ENCODE measurements around the gene ARHGAP32.
A peak's percentile ranks its signal among the peaks of the same experiment; 100 is the strongest.

Gene ARHGAP32

DNA sequence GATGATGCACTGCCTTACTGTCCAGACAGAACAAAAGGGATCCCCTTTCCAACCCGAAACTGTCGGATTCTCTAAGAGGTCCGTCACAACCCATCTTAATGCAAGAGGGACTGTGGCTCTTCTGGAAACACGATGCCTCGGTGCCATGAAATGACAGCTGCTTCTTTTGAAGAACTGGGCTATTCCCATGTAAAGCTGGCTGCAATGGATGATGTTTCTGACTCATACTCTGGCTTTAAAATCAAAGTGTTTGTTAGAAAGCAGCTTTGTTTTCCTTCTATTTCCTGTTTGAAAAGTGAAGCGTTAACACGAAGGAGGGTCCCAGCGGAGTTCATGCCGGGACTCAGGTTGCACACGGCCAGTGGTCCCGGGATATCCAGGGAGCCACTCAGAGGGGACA, 252.5 kb downstream of the ARHGAP32 start:
- FAIRE-seq = no peak
- DNase-seq (ENCODE audit: extremely low spot score, insufficient read length, low read depth) = no peak

DNA sequence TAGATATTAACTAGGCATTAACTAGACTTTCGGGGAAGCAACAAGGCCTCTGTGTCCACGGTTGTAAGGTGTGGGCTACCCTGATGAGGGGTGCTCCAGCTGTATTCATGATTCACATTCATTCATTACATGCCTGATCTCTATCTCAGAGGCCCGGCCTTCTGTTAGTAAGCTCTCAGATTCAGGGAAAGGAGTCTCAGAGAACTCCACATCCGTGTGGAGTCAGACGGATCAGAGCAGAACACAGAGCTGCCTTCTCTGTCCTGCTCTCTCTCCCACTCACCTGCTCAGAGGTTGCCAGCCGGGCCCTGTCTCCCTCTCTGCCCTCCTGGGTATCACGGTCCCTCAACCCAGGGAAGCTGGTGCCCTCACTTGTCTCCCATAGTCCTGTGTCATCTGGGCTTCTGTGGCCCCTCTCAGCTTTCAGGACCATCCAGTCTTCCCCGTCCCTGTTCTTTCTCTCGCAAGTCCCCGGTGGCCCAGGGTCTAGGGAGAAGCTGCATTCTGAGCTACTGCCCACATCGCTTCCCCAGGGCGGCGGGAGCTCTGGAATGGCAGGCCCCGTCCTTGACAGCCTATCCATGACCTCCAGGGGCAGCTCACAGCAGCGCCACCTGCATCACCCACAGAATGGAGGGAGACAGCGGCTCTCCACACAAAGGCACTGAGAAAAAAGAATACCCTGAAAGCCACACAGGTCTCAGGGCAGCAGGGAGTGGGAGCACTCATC, 253.8 kb downstream of the ARHGAP32 start:
- FAIRE-seq (no peak), DNase-seq (ENCODE audit: extremely low spot score, insufficient read length, low read depth) (no peak)

DNA sequence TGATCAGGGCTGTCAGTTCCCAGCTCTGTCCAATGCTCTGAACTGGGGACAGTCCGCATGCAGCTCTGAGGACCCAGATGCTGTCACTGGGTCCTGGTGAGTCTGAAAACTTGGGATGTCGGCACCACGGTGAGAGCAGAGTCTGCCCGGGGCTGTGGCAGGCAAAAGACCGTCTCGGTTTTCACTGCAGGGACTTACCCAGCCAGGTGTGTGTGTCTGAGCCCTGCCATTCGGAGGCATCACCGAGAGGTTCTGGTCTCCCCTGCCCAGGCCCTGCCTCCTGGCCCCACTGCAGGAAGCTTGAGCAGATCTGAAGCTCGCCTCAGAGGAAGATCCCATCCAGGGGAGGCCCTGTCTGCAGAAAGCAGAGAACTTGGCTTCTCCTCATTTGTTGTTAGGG, 254.6 kb downstream of the ARHGAP32 start:
- FAIRE-seq (no peak), DNase-seq (ENCODE audit: extremely low spot score, insufficient read length, low read depth) (no peak)

DNA sequence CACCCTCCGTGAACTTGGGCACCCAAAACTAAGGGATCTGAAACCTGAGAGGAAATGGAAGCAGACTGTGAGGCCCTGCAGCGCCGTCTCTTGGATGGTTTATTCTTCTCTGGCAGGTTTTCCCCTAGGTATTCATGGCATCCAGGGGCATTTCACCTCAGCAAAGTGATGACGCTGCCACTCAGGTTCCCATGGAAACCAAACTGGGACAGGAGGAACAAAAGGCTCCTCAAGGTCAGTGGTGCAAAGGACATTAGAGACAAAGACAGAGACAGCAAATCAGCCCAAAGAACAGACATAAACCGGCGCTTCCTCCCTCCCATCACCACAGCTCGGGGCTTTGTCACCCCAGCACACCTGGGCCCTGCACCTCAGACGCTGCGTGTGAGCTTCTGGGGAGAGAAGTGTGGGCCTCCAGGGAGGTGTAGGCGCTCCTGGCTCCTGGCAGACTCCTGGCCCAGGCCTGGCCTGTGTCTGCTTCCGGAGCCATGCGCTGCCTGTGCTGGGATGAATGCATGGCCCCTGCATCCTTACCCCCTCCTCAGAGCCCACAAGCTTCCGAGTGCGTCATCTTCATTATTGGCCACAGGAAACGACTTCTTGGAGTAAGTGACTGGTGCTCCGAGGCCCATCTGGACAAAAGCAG, 255.4 kb downstream of the ARHGAP32 start:
- no peak for DNase-seq (ENCODE audit: extremely low spot score, insufficient read length, low read depth)
- no peak for FAIRE-seq

DNA sequence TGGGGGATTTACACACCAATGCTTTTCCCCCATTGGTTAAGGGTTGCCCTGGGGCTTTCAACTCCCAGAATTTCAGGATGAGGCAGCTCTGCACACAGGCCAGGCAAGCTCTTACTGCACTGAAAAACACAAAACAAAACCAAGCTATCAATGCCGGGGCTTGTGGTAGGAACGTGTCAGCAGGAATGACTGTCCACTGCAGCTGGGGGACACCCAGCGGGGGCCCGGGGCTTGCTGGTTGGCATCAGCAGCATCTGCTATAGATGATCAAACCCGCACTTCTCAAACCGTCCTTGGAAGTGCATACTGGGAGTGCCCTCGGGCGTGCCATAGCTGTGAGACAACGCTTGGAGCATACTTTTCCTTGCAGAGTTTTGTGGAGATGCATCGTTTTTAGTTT, 257.2 kb downstream of the ARHGAP32 start:
- FAIRE-seq (no peak), DNase-seq (ENCODE audit: extremely low spot score, insufficient read length, low read depth) (no peak)

DNA sequence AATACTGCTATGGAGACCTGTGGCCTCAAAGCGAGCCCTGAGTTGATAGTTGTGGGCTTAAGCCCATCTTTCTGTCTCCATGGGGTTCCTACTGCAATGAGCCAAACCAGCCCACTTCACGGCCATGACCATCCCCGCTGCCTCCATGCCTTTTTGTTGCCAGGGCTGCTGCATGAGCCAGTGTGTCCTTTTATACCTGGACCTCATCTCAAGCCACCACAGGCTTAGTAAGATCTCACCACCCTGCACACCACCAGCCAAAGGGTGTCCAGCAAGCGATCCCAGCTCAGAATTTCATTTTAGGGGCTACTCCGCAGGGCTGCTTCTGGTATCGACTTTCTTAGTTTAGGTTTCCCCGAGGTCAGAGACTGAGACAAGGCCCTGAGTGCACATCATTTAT, 257.8 kb downstream of the ARHGAP32 start:
- no peak for FAIRE-seq

DNA sequence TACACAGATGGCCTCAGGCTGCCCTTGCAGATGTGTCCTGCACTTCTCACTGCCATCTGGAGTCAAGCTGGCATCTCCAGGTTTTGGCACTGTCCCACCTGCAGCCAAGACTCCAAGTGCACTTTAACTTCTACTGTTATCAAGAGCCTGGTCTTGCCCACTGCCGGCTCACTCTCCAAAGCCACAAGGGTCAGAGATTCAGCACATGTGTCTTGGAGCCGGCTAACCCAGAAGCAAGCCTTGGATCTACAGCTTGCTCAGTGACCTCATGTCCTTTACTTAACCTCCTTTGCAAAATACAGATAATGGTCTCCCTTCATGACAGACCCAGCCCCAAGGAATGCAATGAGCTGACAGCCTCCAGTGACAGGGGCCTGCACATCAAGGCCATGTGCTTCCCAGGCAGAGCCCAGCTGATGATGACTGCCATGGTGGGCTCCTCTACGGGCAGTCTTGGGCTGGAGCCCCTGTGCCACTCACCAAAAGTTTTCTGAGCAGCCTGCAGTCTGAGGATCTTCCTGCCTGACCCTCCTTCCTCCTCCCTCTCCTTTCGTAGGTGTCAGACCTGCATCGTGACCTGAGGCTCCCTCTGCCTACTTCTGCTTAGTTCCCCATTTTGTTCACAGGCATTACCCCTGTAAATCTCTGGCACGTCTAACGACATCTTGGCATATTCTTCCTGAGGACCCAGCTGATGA, 258.5 kb downstream of the ARHGAP32 start:
- no peak for DNase-seq (ENCODE audit: extremely low spot score, insufficient read length, low read depth)
- no peak for FAIRE-seq

More for the DNA sequence above, 257.8 kb downstream of the ARHGAP32 start:
- no peak for DNase-seq (ENCODE audit: extremely low spot score, insufficient read length, low read depth)

DNA sequence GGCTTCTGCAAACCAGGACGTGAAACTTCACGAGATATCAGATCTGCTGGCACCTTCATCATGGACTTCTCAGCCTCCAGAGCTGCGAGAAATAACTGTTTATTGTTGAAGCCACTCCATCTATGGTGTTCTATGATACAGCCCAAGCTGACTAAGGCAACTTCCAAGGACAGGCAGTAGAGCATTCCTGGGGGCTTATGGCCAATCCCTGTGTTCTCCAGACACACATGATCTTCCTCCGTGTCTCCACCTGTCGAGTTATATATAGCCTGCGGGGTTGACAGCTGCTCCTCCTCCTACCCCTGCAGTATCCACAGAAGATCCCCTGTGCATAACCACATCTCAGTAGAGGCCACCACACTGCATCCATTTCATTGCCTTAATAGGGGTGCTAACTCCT, 260.5 kb downstream of the ARHGAP32 start:
- no peak for FAIRE-seq

DNA sequence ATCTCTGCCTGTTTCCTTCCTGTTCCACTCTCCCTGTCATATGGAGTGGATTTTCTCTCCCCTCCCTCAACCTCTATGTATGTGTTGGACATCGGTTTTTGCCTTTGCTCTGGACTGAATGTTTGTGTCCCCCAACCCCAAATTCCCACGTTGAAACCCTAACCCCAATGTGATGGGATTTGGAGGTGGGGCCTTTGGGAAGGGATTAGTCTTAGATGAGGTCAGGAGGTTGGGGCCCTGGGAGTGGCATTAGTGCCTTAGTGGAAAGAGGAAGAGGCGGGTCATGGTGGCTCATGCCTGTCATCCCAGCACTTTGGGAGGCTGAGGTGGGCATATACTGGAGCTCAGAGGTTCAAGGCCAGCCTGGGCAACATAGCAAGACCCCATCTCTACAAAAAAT, 261.1 kb downstream of the ARHGAP32 start:
- FAIRE-seq (no peak), DNase-seq (ENCODE audit: extremely low spot score, insufficient read length, low read depth) (no peak)

More for the DNA sequence above, 260.5 kb downstream of the ARHGAP32 start:
- no peak for DNase-seq (ENCODE audit: extremely low spot score, insufficient read length, low read depth)

DNA sequence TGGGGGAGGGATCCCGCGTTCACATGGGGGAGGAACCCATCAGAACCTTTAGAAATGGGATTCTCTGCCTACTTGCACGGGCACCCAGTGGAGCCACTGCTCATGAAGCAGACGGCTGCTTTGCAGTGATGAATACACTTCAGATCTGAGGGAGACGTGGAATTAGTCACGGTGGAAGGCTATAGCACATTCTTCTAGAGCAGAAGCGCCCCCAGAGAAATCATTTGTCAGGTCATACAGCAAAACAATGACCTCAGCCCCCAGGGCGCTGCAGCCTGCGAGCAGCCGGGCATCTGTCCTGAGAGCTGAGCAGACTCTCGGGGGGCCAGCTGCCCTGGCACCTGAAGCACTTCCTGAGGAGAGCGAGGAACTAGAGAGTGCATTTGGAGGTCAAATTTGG, 262.1 kb downstream of the ARHGAP32 start:
- FAIRE-seq (no peak), DNase-seq (ENCODE audit: extremely low spot score, insufficient read length, low read depth) (no peak)

DNA sequence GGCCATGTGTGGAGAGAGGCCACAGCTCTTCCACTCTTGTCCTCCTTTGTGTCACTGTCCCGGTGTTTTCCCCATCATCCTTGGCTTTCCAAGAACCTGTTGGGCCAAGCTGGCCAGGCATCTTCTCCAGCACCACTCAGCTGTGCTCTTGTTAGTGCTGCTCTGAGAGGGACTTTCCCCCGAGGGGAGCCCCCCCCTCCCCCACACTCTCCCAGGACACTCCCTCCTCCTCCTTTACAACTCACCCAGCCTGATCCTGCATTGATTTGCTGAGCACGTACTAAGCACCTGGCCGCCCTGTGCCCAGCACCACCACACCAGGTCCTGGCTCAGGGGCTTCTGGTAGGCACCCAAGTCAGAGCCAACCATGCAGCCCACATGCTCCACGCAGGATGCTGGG, 262.7 kb downstream of the ARHGAP32 start:
- FAIRE-seq (no peak), DNase-seq (ENCODE audit: extremely low spot score, insufficient read length, low read depth) (no peak)

DNA sequence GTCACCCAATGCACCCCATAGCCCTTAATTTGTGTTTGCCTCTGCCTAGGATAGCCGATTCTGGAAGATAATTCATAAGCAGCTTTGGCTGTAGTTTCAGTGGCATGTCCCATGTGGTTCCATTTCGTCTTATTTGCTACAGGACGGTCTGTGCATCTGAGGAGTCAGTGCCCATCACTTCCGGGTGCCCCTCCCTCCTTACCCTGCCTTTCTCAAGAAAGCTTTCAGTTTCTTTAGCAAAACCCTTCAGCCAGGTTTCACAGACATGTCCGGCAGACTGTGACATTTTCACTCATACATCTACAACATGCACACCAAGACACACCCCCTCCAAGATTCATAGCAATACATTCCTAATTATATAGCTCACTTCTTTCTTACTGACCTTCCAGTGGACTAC, 263.7 kb downstream of the ARHGAP32 start:
- FAIRE-seq (peak; percentile 93), DNase-seq (ENCODE audit: extremely low spot score, insufficient read length, low read depth) (peak; percentile 72)

DNA sequence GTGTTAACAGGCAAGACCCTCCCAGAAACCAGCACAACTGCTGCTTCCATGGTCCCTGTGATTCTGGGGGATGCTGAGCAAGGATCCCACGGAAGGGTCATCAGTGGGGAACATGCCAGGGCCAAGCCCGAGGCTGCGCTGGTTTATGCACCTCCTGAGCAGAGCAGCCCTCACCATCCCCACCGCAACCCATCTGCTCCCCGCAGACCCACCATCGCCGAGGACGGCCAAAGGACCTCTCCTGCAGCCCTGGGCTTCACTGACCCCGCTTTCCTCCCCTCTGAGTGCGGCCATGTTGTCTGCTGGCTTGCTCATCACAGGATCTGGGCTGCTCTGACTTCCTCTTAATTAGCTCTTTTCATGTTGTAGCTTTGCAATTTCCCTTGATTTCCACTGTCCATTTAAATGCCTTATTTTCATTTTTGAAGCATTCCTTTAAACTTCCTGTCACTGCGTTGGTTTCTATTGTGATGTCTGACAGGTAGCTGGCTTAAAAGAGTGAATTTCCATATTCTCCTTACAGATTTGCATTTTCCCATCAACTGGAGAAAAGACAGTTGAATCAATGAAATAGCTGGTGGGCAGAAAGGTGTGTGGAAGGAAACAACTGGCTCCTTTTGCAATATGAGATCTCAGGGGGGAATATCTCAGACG, 264.3 kb downstream of the ARHGAP32 start:
- no peak for DNase-seq (ENCODE audit: extremely low spot score, insufficient read length, low read depth)
- no peak for FAIRE-seq

DNA sequence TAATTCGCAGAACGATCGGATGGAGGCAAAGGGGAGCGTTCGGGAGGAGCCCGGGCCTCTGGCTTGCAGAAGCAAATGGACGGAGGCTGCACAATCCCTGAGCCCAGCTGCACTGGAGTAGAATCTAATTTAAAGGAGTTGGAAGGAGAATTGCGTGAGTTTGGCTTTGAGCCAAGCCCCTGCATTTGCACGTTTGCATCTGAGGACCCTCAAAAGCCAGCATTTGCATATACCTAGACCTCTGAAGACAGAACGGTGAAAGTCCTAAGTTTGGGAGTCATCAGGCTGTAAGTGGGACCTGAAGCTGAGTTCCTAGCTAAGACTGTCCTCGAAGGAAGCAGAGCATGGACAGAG, 265.0 kb downstream of the ARHGAP32 start:
- FAIRE-seq = no peak
- no peak for DNase-seq (ENCODE audit: extremely low spot score, insufficient read length, low read depth)

DNA sequence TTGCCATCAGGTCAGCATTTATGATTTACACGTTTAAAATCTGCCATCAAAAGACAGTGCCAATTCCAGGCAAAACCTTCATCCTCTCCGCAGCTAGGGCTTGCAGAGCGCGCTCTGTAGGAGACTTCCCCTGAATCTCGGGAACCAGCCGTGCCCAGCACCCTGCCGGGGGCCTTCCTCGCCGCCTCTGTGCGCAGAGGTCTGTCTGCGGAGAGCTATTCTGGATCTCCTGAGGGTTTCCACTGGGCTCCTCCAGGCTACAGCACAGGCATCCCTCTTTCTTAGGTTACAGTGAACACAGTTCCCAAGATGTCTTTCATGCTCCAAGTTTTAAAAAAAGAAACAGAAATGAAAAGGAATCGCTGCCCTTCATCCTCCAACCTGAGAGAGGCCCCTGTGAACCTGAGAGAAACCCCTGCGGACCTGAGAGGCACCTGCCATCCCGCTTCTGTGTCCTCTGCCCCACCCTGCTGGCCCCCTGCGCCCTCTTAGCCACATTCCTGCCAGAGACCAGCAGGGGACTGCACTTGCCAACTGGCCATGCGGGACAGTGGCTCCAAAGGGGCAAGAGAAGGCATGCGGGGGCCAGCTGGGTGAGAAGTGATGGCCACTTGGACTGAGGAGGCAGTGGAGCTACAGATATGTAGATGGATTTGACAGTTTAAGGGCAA, 265.6 kb downstream of the ARHGAP32 start:
- FAIRE-seq = no peak
- no peak for DNase-seq (ENCODE audit: extremely low spot score, insufficient read length, low read depth)

DNA sequence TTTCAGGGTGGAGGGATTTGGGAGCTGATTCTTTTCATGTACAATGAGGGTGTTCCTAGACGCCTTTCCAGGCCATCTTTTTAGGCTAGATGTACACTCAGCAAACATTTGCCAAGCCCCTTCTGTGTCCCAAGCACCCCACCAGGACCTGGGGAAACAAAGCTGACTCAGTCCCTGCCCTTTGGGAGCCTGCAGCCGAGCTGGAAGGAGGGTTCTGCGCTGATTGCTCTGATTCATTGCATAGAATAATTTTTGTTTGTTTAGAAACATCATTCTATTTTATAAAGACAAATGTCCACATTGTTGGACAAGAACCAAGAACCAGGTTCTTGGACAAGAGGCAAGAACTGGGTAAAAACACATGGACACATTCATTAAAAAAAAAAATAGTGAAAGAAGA, 266.1 kb downstream of the ARHGAP32 start:
- FAIRE-seq = no peak

DNA sequence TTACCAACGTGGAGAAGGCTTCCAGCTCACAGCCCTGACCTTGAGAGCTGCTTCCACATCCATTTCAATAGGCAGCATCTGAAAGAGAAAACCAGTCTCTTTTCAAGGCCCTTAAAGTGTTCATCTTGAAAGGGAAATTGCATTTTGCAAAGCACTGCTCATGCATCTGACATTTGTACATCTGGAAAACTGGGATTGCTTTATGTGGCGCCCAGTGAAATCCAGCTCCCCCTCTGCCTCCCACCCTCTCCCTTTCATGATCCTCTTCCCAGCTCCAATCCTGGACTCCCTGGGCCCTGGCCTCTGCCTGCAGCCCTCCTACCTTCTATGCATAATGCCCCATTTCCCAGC, 266.9 kb downstream of the ARHGAP32 start:
- no peak for FAIRE-seq

More for the DNA sequence above, 266.1 kb downstream of the ARHGAP32 start:
- no peak for DNase-seq (ENCODE audit: extremely low spot score, insufficient read length, low read depth)

DNA sequence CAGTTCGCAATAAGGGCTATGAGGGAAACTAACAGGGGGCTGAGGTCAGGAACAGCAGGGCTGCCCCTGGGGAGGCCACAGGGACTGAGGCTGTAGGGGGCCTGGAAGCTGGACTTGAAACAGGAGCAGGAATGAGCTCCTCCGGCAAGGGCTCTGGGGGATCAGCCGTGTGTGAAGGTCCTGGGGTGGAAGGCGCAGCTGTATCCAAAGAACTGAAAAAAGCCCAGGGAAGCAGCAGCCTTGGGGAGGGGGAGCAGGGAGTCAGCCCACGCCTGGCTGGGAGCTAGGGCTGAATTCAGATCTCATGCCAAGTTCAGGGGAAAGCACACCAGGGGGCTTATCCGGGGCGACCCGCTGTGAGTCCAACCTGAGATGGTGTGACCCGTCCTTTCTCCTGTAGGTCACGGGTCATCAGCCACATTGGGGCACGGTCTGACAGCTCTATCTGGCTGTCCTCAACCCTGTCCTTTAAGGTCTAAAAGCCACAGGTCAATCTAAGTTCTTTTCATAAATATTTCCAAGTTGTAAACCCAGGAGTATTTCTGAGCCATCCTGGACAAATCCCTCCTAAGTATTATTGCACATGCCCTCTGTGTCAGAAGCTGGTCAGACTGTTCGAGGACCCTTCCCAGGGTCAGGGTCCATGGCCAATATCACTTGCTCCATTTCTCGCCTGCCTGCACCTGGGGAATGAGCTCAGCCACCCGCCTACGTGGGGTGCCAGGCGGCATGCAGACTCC, 267.4 kb downstream of the ARHGAP32 start:
- FAIRE-seq (no peak), DNase-seq (ENCODE audit: extremely low spot score, insufficient read length, low read depth) (no peak)

More for the DNA sequence above, 266.9 kb downstream of the ARHGAP32 start:
- DNase-seq (ENCODE audit: extremely low spot score, insufficient read length, low read depth) = no peak

DNA sequence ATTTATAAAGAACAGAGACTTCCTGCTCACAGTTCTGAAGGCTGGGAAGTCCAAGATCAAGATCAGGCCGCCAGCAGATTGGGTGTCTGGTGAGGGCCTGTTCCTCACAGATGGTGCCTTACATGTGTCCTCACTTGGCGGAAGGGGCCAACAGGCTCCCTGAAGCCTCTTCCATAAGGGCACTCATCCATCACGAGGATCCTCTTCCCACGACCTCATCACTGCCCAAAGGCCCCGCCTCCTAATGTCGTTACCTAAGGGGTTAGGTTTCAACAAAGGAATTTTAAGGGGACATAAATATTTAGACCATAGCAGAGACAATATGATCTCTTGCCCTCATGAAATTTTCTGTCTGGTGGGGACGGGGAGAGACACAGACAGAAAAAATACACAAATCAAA, 268.0 kb downstream of the ARHGAP32 start:
- FAIRE-seq = no peak
- no peak for DNase-seq (ENCODE audit: extremely low spot score, insufficient read length, low read depth)

DNA sequence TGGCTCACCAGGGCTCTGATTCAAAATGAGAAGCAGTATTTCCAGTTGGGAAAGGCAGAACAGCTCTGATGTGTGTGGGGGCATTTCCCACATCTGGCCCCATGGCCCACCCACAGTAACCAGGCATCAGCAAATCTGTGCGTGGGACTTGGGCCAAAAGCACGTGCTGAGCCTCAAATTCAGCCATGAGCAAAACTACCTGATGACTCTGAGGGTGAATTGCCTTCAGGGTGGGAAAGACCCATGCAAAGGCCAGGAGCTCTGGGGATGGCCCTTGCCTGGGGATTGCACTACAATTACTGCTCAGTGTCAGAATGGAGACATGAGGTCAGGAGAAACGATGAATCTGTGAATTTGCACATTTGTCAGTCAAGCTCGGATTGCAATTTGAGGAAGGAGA, 270.3 kb downstream of the ARHGAP32 start:
- DNase-seq (ENCODE audit: extremely low spot score, insufficient read length, low read depth) (no peak), FAIRE-seq (no peak)

Data from GM18507 (cell line).